ENCODE data around the gene ASCL4.

Gene ASCL4

DNA sequence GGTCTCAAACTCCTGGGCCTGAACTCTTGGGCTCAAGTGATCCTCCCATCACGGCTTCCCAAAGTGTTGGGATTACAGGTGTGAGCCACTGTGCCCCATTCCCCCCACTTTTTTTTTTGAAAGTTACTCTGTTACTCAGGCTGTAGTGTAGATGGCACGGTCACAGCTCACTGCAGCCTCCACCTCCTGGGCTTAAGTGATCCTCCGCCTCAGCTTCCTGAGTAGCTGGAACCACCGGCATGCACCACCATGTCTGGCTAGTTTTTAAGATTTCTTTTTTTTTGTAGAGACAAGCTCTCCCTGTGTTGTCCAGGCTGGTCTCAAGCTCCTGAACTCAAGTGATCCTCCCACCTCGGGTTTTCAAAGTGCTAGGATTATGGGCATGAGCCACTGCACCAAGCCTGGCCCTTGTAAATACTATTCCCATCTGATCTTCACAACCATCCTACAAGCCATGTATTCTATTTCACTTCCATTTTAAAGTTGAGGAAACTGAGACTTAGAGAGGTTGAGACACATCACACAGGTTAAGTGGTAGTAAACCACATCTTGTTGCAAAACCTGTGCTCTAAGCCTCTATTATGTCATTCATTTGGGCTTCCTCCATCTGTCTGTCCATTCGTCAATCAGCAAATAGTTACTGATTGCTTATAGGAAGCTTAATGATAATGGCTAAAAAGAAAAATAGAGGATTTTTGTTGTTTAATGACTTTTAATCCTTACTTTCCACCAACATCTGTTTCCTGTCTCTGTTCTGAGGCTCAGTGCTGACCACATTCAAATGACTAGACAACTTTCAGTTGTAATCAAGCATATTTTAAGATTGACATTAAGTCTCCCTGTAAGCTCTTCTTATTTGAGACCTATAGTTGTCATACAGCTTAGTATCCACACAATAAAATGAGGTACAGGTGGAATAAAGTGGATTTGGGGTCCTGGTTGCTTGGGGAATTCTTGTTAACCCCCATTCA lies 9.2 kb downstream of the ASCL4 start:
- in situ Hi-C loops (cut with MboI; ENCODE audit: low sequenced_read_pairs, unreplicated experiment), result no loop called here
- no peak for DNase-seq (ENCODE audit: low spot score)
- no peak for TF ChIP-seq CTCF (IDR thresholded peaks at IDR 0.05; ENCODE audit: borderline replicate concordance, control extremely low read depth, extremely low read depth, insufficient read depth, missing control alignments)

DNA sequence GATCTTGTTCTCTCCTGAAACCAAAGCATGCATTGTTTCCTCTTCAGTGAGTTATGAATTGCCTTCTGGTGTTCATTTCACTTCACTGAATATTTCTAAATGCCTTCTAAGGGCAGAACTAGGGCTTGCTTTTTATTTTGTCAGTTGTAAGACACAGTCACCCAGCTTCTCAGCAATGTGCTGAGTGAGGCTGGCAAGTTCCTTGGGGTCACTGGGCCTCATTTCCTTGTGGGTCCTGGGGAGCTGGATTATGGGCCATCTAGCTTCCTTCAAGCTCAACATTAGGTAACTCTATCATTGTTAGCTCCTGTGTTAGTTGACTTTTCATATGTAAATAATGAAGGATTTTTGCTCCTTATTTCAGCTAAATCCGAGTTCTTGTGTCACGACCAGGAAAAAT lies 13.8 kb downstream of the ASCL4 start:
- no peak for DNase-seq (ENCODE audit: low spot score)
- in situ Hi-C loops (cut with MboI; ENCODE audit: low sequenced_read_pairs, unreplicated experiment), result no loop called here
- TF ChIP-seq CTCF (IDR thresholded peaks at IDR 0.05; ENCODE audit: borderline replicate concordance, control extremely low read depth, extremely low read depth, insufficient read depth, missing control alignments), result no peak

- DNase-seq (ENCODE audit: low spot score), result no peak
- TF ChIP-seq CTCF (IDR thresholded peaks at IDR 0.05; ENCODE audit: borderline replicate concordance, control extremely low read depth, extremely low read depth, insufficient read depth, missing control alignments), result no peak
- in situ Hi-C loops (cut with MboI; ENCODE audit: low sequenced_read_pairs, unreplicated experiment), result no loop called here
Observed at GRCh38 chr12:107788690-107789458, 14.4 kb downstream of the ASCL4 start.

DNA sequence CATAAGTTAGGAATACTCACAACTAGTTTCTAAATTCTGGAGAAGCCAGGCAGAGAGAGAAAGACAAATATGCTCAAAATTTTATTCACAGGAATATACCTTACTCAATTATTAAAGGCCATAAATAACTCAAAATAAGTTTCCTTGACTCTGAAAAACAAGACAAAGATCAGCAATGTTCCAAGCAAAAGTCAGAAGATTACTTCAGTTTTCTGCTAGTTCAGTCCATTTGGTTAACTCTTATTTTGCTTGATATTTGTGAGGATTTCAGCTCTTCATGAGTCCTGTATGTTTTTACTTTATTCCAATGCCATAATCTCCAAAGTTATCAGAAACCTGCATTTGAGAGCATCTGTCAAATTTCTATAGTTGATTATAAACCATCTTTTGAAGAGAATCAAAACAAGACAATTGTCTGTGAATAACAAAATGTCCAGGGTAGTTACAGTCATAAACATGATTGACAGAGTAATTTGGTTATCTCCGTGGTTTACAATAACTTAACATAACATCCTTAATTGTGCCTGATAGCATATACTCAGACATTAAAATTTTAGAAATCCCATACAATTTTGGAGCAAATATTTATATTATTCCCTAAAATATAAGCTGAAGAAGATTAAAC lies 17.1 kb downstream of the ASCL4 start:
- in situ Hi-C loops (cut with MboI; ENCODE audit: low sequenced_read_pairs, unreplicated experiment), result no loop called here
- TF ChIP-seq CTCF (IDR thresholded peaks at IDR 0.05; ENCODE audit: borderline replicate concordance, control extremely low read depth, extremely low read depth, insufficient read depth, missing control alignments), result no peak
- no peak for DNase-seq (ENCODE audit: low spot score)

DNA sequence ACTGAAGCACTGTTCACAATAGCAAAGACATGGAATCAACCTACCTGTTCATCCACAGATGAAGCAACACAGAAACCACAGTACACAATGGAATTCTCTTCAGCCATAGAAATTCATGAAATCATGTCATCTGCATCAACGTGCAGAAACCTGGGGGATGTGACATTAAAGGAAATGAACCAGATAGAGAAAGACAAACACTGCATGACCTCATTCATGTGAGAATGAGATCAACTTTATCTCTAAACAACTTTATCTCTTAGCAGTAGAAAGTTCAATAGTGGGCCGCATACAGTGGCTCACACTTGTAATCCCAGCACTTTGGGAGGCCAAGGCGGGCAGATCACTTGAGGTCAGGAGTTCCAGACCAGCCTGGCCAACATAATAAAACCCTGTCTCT lies 19.9 kb downstream of the ASCL4 start:
- no peak for DNase-seq (ENCODE audit: low spot score)
- in situ Hi-C loops (cut with MboI; ENCODE audit: low sequenced_read_pairs, unreplicated experiment), result no loop called here
- no peak for TF ChIP-seq CTCF (IDR thresholded peaks at IDR 0.05; ENCODE audit: borderline replicate concordance, control extremely low read depth, extremely low read depth, insufficient read depth, missing control alignments)

GRCh38 chr12:107798580-107798979 lies 24.1 kb downstream of the ASCL4 start:
- in situ Hi-C loops (cut with MboI; ENCODE audit: low sequenced_read_pairs, unreplicated experiment), result no loop called here
- no peak for TF ChIP-seq CTCF (IDR thresholded peaks at IDR 0.05; ENCODE audit: borderline replicate concordance, control extremely low read depth, extremely low read depth, insufficient read depth, missing control alignments)
- DNase-seq (ENCODE audit: low spot score), result no peak

Measured in GM13976 (cell line).